Stimulated activated CD8-positive, alpha-beta memory T cell treated with anti-CD3 and anti-CD28 coated beads, Interleukin-4, amount 100 ng/mL, for 1 hour (primary cell): ENCODE results near the gene MACROD2.

Experiments used
- DNase-seq, 2 donors: peaks; one replicate each; pipeline ENCODE4 v3.0.0-alpha.2; 2020; ENCODE audit warnings: low read depth in 2 of 2, low spot score in 1 of 2

The MACROD2 gene

GRCh38 chr20:15699431-15700146 is 1704.3 kb downstream of the MACROD2 start:
- DNase-seq, result no peak

GRCh38 chr20:15700147-15700765 is 1704.9 kb downstream of the MACROD2 start:
- DNase-seq, result no peak

DNA sequence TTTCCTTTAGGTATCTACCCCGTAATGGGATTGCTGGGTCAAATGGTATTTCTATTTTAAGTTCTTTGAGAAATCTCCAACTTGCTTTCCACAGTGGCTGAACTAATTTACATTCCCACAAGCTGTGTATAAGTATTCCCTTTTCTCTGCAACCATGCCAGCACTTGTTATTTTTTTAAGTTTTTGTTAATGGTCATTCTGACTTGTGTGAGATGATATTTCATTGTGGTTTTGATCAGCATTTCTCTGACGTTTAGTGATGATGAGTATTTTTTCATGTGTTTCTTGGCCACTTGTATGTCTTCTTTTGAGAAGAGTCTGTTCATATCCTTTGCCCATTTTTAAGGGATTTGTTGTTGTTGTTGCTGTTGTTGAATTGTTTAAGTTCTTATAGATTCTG is 1706.8 kb downstream of the MACROD2 start:
- DNase-seq, result no peak

- no peak for DNase-seq
Measured at GRCh38 chr20:15703171-15703911, 1708.0 kb downstream of the MACROD2 start.

DNA sequence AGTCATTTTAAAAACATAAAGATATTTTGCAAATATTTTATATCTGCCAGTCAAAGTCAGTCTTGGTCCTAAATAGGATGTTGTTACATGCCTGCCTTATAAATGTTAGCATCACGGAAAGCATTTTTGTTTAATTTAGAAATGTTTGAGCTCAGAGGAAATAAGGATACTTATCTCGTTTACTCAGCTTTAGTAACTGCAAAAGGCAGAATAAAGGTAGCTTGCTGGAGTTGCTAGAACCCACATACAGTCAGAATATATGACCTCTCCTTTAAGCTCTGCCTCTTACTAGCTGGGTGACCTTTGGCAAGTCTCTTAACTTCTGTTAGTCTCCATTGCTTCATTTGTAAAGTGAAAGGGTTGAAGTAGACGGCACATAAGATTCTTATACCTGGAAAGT is 1710.7 kb downstream of the MACROD2 start:
- DNase-seq, result no peak

- no peak for DNase-seq
Measured at GRCh38 chr20:15706719-15707118, 1711.4 kb downstream of the MACROD2 start.

DNA sequence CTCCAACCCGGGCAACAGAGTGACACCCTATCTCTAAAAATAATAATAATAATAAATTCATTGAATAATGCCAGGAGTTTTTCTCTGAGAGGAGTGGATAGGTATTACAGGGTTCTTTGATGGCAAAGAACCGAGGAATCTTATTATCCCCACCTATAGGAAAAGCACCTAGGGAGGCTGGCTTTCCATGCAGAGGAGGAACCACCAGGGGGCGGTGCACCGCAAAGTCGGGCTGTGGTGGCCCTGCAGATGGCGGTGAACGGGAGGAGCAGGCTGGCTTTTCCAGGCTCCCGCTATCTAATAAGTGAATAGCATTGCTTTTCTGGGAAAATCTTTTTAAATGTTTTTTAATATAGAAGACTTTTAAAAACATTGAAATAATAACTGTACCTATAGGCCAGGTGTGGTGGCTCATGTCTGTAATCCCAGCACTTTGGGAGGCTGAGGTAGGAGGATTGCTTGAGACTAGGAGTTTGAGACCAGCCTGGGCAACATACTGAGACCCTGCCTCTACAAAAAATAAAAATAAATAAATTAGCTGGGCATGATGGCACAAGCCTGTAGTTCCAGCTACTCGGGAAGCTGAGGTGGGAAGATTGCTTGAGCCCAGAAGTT is 1713.8 kb downstream of the MACROD2 start:
- peak in 1 of 2 donors; percentile 3 for DNase-seq

DNA sequence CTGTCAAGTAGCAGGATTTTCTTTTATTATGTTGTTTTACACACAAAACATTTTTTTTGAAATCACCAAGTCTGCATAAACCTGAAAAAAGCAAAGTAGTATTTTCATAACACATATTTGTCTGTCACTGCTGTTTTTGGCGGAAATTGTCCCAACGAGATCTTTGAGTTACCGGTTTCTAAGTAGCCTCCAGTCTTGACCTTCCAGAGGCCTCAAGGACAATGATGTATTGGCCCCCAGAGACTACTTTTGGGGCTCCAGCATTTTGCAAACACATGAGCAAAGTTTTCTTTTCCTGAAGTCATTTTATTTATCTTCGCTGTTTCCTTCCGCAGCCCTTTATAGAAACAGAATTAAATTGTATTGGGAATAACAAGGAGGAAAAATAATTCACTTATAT is 1715.3 kb downstream of the MACROD2 start:
- DNase-seq, result no peak

- no peak for DNase-seq
Measured at GRCh38 chr20:15711177-15711576, 1715.9 kb downstream of the MACROD2 start.

DNA sequence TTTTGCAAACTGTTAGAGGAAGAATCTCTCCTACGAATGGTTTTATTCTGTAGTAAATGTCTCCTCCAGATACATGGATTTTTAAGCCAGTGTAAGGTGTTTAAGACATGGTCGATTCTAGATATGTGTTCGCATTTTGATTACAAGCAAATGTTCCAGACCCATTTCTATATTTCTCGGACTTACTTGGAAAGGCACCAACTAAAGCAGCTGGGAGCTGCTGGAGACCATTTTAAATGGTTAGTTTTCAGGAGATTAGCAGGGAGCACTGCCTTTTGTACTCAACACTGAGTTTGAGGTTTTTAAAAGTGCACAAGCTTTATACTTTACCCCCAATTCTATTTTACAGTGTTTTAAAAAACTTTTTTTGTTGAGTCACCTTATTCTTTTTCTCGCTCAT is 1720.9 kb downstream of the MACROD2 start:
- no peak for DNase-seq

GRCh38 chr20:15726416-15726815 is 1731.1 kb downstream of the MACROD2 start:
- no peak for DNase-seq

DNA sequence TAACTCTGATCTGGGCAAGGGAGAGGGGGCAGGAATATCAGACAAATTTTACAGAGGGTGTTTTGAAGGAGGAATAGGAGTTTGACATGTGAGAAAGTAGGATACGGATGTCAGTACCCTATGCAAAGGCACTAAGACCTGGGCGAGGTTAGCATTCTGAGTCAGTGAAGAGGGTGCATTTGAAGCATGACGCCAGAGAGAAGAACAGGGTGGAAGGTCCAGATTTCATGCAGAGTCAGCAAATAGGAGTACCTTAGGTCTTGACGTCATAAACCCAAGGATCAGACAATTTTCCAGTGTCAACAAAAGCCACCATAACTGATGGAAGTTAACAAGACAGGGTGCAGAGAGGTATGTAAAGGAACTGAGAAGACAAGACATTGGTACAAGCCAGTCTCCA is 1738.7 kb downstream of the MACROD2 start:
- DNase-seq, result no peak

GRCh38 chr20:15739035-15739434 is 1743.7 kb downstream of the MACROD2 start:
- no peak for DNase-seq

DNA sequence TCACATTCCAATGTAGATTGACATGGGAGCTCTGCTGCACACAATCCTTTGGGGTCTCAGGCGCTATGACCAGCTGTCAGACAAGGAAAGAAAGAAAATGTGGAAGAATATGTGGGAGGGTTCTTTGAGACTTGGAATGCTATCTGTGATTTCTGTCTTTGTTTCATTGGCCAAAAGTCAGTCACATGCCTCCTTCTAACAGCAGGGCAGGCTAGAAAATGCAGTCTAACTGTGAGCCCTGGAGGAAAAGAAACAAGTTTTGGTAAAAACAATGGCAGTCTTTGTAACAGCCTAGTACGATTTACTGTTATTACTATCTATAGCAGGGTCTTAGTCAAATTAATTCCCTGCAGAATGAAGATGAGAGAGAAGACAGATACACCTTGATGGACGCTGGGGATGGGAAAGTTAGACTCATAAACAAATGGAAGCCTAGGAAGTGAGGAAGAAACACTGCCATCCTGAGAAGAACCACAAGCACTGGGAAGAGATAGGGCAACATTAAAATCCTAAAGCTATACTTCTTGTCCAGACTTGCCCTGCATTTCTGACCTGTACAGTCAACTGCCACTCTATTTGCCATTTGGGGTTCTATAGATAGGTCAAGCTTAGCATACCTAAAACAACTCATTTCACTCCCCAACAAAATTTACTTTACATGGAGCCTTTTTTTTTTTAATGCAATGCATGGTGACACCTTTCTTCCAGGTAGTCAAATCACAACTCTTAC is 1744.9 kb downstream of the MACROD2 start:
- no peak for DNase-seq

DNA sequence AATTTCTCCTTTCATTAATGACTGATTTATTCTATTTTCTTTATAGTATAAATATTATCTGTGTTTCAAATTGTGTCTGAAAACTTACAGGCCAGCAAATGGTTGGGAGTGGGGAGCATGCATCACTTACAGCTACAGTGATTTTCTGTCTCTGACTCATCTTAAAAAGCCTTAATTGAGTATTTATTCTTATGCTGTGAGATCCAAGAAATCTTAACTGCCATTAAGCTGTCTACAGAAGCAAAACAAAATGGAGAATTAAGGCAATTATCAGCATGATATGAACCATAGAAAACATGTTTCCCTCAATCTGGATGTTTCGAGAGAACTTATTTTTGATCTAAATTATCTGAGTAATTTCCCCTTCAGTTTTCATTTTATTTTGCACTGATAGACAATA is 1746.8 kb downstream of the MACROD2 start:
- no peak for DNase-seq

- no peak for DNase-seq
Measured at GRCh38 chr20:15742627-15743026, 1747.3 kb downstream of the MACROD2 start.

- no peak for DNase-seq
Measured at GRCh38 chr20:15756002-15756753, 1760.9 kb downstream of the MACROD2 start.

GRCh38 chr20:15756754-15757115 is 1761.4 kb downstream of the MACROD2 start:
- DNase-seq, result no peak

GRCh38 chr20:15759594-15759993 is 1764.3 kb downstream of the MACROD2 start:
- no peak for DNase-seq

DNA sequence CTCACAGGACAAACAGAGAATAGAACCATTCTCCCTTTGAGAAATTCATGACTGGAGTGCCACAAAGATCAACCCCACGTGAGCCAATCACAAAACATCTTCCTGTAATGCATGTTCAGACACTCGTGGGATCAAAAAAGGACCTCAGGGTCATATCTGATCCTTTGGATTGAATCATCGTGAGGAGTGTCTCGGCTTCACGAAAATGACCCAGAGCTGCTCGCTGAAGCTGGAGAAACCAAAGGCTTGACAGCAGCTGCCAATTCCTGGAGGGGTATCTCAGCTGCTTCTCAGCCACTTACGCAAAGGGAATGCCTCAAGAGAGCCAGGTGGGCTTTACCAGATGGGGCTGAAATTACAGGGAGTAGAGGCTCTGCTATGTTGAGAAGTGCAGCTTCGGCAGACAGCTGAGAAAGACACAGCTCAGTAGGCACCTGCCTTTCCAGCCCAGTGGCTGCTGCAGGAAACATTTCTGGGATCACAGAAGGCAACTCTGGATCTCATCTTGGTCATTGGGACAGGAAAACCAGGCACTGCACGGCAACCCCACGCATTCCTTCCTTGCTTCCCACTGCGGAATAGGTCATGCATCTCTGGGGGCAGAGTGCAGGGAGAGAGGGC is 1764.8 kb downstream of the MACROD2 start:
- DNase-seq, result no peak
